Activated T-cell treated with anti-CD3 and anti-CD28 coated beads, Interleukin-2, amount 50 U/mL, for 1 hour (primary cell): Measurements from ENCODE around the gene EAPP.
"Not testable (repeated sequence)": the region's sequence is repeated elsewhere in the genome, so short reads cannot be mapped to it uniquely, and the experiment has no call there.

ENCODE experiments used
- DNase-seq: peaks from one replicate; pipeline ENCODE4 v3.0.0-alpha.2; 2020

Gene EAPP

DNA sequence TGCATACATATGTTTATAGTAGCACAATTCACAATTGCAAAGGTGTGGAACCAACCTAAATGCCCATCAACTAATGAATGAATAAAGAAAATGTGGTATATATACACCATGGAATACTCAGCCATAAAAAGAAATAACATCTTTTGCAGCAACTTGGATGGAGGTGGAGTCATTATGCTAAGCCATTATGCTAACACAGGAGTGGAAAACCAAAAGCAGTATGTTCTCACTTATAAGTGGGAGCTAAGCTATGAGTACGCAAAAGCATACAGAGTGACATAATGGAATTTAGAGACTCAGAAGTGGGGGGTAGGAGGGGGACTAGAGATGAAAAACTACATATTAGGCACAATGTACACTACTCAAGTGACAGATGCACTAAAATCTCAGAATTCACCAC lies 61.2 kb downstream of the EAPP start:
- no peak for DNase-seq

DNA sequence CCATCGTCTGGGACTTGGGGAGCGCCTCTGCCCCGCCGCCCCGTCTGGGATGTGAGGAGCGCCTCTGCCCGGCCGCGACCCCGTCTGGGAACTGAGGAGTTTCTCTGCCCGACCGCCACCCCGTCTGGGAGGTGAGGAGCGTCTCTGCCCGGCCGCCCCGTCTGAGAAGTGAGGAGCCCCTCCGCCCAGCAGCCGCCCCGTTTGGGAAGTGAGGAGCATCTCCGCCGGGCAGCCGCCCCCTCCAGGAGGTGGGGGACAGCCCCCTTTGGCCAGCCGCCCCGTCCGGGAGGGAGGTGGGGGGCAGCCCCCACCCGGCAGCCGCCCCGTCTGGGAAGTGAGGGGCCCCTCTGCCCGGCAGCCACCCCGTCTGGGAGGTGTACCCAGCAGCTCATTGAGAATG lies 63.5 kb downstream of the EAPP start:
- DNase-seq, result not testable (repeated sequence)

GRCh38 chr14:34475163-34475562 lies 64.3 kb downstream of the EAPP start:
- DNase-seq, result no peak

- DNase-seq, result no peak
Measured at GRCh38 chr14:34474187-34474679, 65.3 kb downstream of the EAPP start.

GRCh38 chr14:34472706-34473279 lies 66.7 kb downstream of the EAPP start:
- no peak for DNase-seq

DNA sequence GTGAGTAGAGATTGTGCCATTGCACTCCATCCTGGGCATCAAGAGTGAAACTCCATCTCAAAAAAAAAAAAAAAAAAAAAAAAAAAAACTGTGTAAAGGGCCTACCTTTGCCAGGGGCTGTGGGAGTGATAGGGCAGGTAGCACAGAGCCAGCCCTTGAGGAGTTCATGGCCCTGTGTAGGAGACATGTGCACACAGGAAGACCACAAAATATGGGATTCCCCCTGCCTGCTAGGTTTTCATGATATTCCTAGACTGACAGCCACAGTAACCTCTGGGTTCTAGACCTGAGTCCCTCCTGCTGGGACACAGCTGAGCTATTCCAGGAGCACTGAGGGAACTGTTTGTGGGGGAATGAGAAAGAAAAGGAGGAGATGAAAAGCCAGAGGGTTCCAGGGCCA lies 69.2 kb downstream of the EAPP start:
- no peak for DNase-seq

DNA sequence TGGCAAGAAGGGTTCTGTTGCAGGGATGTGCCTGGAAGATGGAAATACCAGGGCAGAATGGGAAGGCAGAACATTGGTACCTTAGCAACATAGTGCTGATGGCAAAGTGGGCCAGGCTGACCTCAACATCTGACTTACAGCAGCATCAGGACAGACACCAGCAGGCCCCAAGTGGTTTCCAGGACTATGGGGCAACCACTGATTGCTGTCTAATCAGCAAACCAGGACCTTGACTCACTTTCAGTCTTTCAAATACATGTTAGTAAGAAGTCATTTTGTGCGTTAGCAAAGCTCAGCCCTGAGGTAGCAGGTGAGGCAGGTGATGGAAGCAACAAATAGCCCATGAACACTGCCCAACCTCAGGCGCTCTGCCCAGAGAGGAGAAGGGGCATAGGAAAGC lies 72.8 kb downstream of the EAPP start:
- no peak for DNase-seq
